ENCODE measurements around the gene CYP2F1. TPM values are rescaled to one million over a fixed set of nuclear protein-coding genes. Genes with fewer than 3 reads are reported as not detected.

CYP2F1 gene
- polyA plus RNA-seq, 5 donors = 0.16 to 0.42 (median 0.23) TPM

GRCh38 chr19:41175801-41176777, 61.9 kb downstream of the CYP2F1 start:
- peak; percentile 64 to 72 for DNase-seq

Other genes with a start within 250 kb of the CYP2F1 start
- under 1 TPM in 4 of 5 donors, not detected in 1; 0.14 to 0.39 (median 0.17) TPM for gene CYP2A7, start 232.2 kb upstream of the CYP2F1 start, polyA plus RNA-seq (ENCODE audit: insufficient read depth in 1 of 5, insufficient read length in 5 of 5, low replicate concordance in 1 of 5)
- under 1 TPM in 4 of 5 donors, not detected in 1; 0.08 to 0.28 (median 0.19) TPM for gene CYP2B6, start 123.2 kb upstream of the CYP2F1 start, polyA plus RNA-seq (ENCODE audit: insufficient read depth in 1 of 5, insufficient read length in 5 of 5, low replicate concordance in 1 of 5)
- gene CYP2A13, start 26.0 kb upstream of the CYP2F1 start, polyA plus RNA-seq (ENCODE audit: insufficient read depth in 1 of 5, insufficient read length in 5 of 5, low replicate concordance in 1 of 5) = under 1 TPM in 1 of 5 donors, not detected in 4; 0.30 TPM
- 1 to 10 TPM; 1.8 to 5.7 (median 4.1) TPM for gene CYP2S1, start 78.8 kb downstream of the CYP2F1 start, polyA plus RNA-seq (ENCODE audit: insufficient read depth in 1 of 5, insufficient read length in 5 of 5, low replicate concordance in 1 of 5)
- gene AXL, start 104.8 kb downstream of the CYP2F1 start, polyA plus RNA-seq (ENCODE audit: insufficient read depth in 1 of 5, insufficient read length in 5 of 5, low replicate concordance in 1 of 5) = 10 to 100 TPM; 24.3 to 42.3 (median 29.6) TPM
- gene HNRNPUL1, start 149.9 kb downstream of the CYP2F1 start, polyA plus RNA-seq (ENCODE audit: insufficient read depth in 1 of 5, insufficient read length in 5 of 5, low replicate concordance in 1 of 5) = 100 to 1,000 TPM; 195 to 226 (median 213) TPM
- 10 to 100 TPM; 28.8 to 39.3 (median 29.3) TPM for gene CCDC97, start 195.7 kb downstream of the CYP2F1 start, polyA plus RNA-seq (ENCODE audit: insufficient read depth in 1 of 5, insufficient read length in 5 of 5, low replicate concordance in 1 of 5)
- gene TGFB1, start 239.5 kb downstream of the CYP2F1 start, polyA plus RNA-seq (ENCODE audit: insufficient read depth in 1 of 5, insufficient read length in 5 of 5, low replicate concordance in 1 of 5) = 10 to 100 TPM; 23.8 to 41.2 (median 30.2) TPM
- 1 to 10 TPM; 6.3 to 8.8 (median 8.5) TPM for gene B9D2, start 249.7 kb downstream of the CYP2F1 start, polyA plus RNA-seq (ENCODE audit: insufficient read depth in 1 of 5, insufficient read length in 5 of 5, low replicate concordance in 1 of 5)

Measured in right lung (tissue), 5 donors.